Adipocyte (in vitro differentiated cells): Measurements from ENCODE around the gene DAPP1.
A peak's percentile ranks its signal among the peaks of the same experiment; 100 is the strongest.

ENCODE experiments used
- DNase-seq: peaks from one replicate; pipeline ENCODE4 v3.0.0-alpha.2; 2015; ENCODE audit warnings: low read depth
- H3K27me3 ChIP-seq: replicated peaks from 2 replicates; pipeline ENCODE4 v1.7.0; 2013; ENCODE audit warnings: mild to moderate bottlenecking, low read length, moderate library complexity; ENCODE audit not compliant: control insufficient read depth, insufficient read depth
- H3K36me3 ChIP-seq: 2 replicates; pipeline ENCODE4 v1.7.0; 2013; ENCODE audit warnings: low read length, mild to moderate bottlenecking, moderate library complexity; ENCODE audit not compliant: control insufficient read depth, insufficient read depth, severe bottlenecking
- H3K4me1 ChIP-seq: 2 replicates; pipeline ENCODE4 v1.7.0; 2013; ENCODE audit warnings: mild to moderate bottlenecking, low read length, moderate library complexity; ENCODE audit not compliant: control insufficient read depth, insufficient read depth
- H3K4me3 ChIP-seq: 2 replicates; pipeline ENCODE4 v1.7.0; 2013; ENCODE audit warnings: mild to moderate bottlenecking, low read length, moderate library complexity
- H3K9ac ChIP-seq: 2 replicates; pipeline ENCODE4 v1.7.0; 2013; ENCODE audit warnings: mild to moderate bottlenecking, low read length, moderate library complexity
- H3K9me3 ChIP-seq: 2 replicates; pipeline ENCODE4 v1.7.0; 2013; ENCODE audit warnings: mild to moderate bottlenecking, low read length, moderate library complexity; ENCODE audit not compliant: control insufficient read depth

Gene DAPP1

DNA sequence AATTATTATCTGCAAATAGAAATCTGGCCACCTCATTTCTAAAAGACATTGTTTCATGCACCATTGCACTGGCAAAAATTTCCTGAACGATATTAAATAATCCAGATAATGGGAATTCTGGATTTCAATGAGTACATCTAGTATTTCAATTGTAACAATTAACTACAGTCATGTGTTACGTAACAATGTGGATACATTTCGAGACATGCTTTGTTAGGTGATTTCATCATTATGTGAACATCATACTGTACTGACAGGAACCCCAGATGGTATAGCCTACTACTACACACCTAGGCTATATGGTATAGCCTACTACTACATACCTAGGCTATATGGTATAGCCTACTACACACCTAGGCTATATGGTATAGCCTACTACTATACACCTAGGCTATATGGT is 62.8 kb downstream of the DAPP1 start:
- Histone ChIP-seq H3K27me3 (no peaks in the 10 kb centered on the region), H3K9me3 (no peaks in the 10 kb centered on the region), H3K4me1 (peaks cover 15% of the 10 kb centered on the region), H3K9ac (no peak overlapping the region), H3K36me3 (peaks cover 67% of the 10 kb centered on the region), H3K4me3 (no peak overlapping the region)
- DNase-seq: peak; percentile 31

- H3K36me3 ChIP-seq: peaks cover 68% of the 10 kb centered on the region
- no peaks in the 10 kb centered on the region for H3K9me3 ChIP-seq
- peaks cover 9% of the 10 kb centered on the region for H3K4me1 ChIP-seq
- DNase-seq: peak; percentile 71
- H3K27me3 ChIP-seq: no peaks in the 10 kb centered on the region
- H3K4me3 ChIP-seq: no peak overlapping the region
- no peak overlapping the region for H3K9ac ChIP-seq
Observed at GRCh38 chr4:99885063-99885664, 68.5 kb downstream of the DAPP1 start.

GRCh38 chr4:99885687-99886086 is 69.1 kb downstream of the DAPP1 start:
- Histone ChIP-seq H3K9me3 (no peaks in the 10 kb centered on the region), H3K36me3 (peaks cover 63% of the 10 kb centered on the region), H3K27me3 (no peaks in the 10 kb centered on the region), H3K9ac (no peak overlapping the region), H3K4me3 (no peak overlapping the region), H3K4me1 (peaks cover 9% of the 10 kb centered on the region)
- no peak for DNase-seq

GRCh38 chr4:99886146-99886545 is 69.5 kb downstream of the DAPP1 start:
- Histone ChIP-seq H3K9me3 (no peaks in the 10 kb centered on the region), H3K36me3 (peaks cover 59% of the 10 kb centered on the region)

DNA sequence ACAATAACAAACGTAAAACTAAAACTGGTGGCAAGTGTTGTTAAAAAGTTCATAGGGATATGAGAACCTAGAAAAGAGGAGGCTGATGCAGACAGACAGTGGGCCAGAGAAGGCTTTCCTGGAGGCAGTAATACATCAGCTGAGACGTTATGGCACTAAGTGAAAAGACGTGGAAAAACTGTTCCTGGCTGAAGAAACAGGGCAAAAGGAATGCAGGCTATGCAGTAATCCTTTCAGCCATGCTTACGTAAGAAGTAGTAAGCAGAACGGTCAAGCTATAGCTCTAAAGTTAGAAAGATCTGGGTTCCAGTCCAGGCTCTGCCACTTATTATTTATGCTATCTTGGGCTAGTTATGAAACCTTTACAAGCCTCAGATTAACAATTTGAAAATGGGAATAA is 71.2 kb downstream of the DAPP1 start:
- H3K9ac ChIP-seq: peak overlapping the region; percentile 33
- DNase-seq: peak; percentile 39

More at GRCh38 chr4:99886146-99886545, 69.5 kb downstream of the DAPP1 start:
- Histone ChIP-seq H3K4me1 (peaks cover 9% of the 10 kb centered on the region), H3K4me3 (no peak overlapping the region), H3K9ac (no peak overlapping the region), H3K27me3 (no peaks in the 10 kb centered on the region)
- DNase-seq: no peak

GRCh38 chr4:99891351-99891750 is 74.7 kb downstream of the DAPP1 start:
- H3K4me3 ChIP-seq: no peak overlapping the region
- H3K9me3 ChIP-seq: no peaks in the 10 kb centered on the region
- H3K4me1 ChIP-seq: peaks cover 18% of the 10 kb centered on the region
- no peaks in the 10 kb centered on the region for H3K27me3 ChIP-seq
- no peak for DNase-seq
- no peak overlapping the region for H3K9ac ChIP-seq
- peaks cover 14% of the 10 kb centered on the region for H3K36me3 ChIP-seq

More for the DNA sequence above, 71.2 kb downstream of the DAPP1 start:
- Histone ChIP-seq H3K36me3 (peaks cover 42% of the 10 kb centered on the region), H3K27me3 (no peaks in the 10 kb centered on the region), H3K9me3 (no peaks in the 10 kb centered on the region), H3K4me1 (peaks cover 11% of the 10 kb centered on the region), H3K4me3 (no peak overlapping the region)

GRCh38 chr4:99893029-99893428 is 76.4 kb downstream of the DAPP1 start:
- Histone ChIP-seq H3K36me3 (peaks cover 6% of the 10 kb centered on the region), H3K27me3 (no peaks in the 10 kb centered on the region), H3K4me3 (peak overlapping the region; percentile 99), H3K9ac (peak overlapping the region; percentile 97), H3K4me1 (peaks cover 11% of the 10 kb centered on the region), H3K9me3 (no peaks in the 10 kb centered on the region)
- DNase-seq: no peak

GRCh38 chr4:99893839-99894160 is 77.2 kb downstream of the DAPP1 start:
- peak overlapping the region; percentile 97 for H3K9ac ChIP-seq
- H3K9me3 ChIP-seq: no peaks in the 10 kb centered on the region
- peak overlapping the region; percentile 99 for H3K4me3 ChIP-seq
- peaks cover 13% of the 10 kb centered on the region for H3K36me3 ChIP-seq
- peaks cover 9% of the 10 kb centered on the region for H3K4me1 ChIP-seq
- H3K27me3 ChIP-seq: no peaks in the 10 kb centered on the region
- DNase-seq: peak; percentile 45

DNA sequence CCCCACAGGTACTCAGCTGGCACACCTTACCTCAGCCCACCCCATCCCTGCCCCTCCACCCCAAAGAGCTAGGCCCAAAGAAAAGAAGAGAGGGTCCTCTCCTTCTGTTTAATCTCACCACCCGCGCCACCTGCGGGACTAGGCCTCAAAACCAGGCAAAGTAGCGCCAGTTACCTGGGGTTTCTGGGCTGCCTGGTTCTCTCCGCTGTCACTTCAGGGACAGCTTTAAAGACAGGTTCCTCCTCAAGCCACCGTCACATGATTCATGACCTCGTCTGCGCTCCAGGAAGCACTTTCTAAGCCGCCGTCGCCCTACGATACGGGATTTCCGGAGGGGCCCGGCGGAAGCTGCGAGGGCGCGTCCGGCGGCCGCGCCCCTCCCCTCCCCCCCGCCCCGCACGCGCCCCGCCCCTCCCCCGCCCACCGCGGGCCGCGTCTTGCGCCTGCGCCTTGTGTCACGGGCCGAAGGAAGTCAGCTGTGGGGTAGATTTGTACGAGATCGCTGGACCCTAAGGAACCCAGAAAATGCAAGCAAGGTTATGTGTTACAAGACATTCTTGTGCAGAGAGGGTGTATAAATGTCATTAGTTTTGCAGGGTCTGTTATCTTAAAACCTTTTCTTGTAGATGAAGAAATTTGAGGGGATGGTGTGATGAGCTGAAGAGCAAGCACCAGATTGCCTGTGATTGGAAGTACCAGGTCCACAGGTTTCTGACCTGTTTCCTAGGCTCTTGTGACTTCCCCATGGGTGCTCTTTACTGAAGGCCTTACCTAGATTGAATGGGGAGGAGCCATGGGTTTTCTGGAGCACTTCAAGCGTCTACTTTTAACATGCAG is 77.8 kb downstream of the DAPP1 start, which contains the start of gene LAMTOR3:
TSS of gene LAMTOR3 (minus strand) at position 267 of the 837 bp plus-strand sequence. CDS start 464 bp downstream, outside the sequence.
- peaks cover 13% of the 10 kb centered on the region for H3K36me3 ChIP-seq
- H3K4me3 ChIP-seq: peak within 1 kb of the TSS; percentile 99
- H3K4me1 ChIP-seq: peaks cover 9% of the 10 kb centered on the region
- DNase-seq: peak; percentile 95
- no peaks in the 10 kb centered on the region for H3K27me3 ChIP-seq
- H3K9me3 ChIP-seq: no peaks in the 10 kb centered on the region
- H3K9ac ChIP-seq: peak within 1 kb of the TSS; percentile 97

GRCh38 chr4:99894998-99895397 is 78.4 kb downstream of the DAPP1 start:
- H3K36me3 ChIP-seq: peaks cover 16% of the 10 kb centered on the region
- DNase-seq: no peak
- peak overlapping the region; percentile 99 for H3K4me3 ChIP-seq

DNA sequence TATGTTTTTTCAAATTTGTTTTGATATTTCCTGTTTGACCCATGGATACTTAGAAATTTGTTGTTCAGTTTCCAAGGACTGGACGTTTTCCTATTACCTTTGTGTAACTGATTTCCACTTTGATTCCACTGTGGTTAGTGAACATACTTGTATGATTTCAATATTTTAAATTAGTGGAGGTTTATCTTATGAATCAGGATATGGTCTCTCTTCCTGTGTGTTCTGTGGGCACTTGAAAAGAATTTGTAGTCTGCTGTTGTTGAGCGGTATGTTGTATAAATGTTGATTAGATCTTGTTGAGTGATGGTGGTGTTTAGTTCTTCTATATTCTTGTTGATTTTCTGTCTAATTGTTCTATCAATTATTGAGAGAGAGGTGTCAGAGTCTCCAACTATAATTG is 98.8 kb downstream of the DAPP1 start:
- no peak for DNase-seq
- Histone ChIP-seq H3K4me3 (no peak overlapping the region), H3K36me3 (peaks cover 52% of the 10 kb centered on the region), H3K9ac (no peak overlapping the region), H3K9me3 (peaks cover 7% of the 10 kb centered on the region), H3K4me1 (no peaks in the 10 kb centered on the region), H3K27me3 (no peaks in the 10 kb centered on the region)

More at GRCh38 chr4:99894998-99895397, 78.4 kb downstream of the DAPP1 start:
- H3K9me3 ChIP-seq: no peaks in the 10 kb centered on the region
- peak overlapping the region; percentile 86 for H3K9ac ChIP-seq
- peaks cover 9% of the 10 kb centered on the region for H3K4me1 ChIP-seq
- no peaks in the 10 kb centered on the region for H3K27me3 ChIP-seq
